ENCODE results near the gene LHX4. TPM values are rescaled to one million over a fixed set of nuclear protein-coding genes. Genes with fewer than 3 reads are reported as not detected.

LHX4 gene
- total and polyA plus RNA-seq, 4 donors, result under 0.01 to 0.19 (median 0.05) TPM

DNA sequence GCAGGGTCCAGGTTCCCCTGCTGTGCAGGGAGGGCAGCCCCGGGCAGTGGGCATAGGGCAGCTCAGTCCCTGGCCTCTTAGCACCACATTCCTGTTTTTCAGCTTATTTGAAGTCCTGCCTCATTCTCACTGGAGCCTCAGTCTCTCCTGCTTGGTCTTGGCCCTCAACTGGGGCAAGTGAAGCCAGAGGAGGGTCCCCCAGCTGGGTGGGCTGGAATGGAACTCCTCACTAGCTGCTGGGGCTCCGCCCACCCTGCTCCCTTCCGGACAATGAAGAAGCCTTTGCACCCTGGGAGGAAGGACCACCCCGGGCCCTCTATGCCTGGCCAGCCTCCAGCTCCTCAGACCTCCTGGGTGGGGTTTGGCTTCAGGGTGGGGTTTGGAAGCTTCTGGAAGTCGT lies 32.8 kb upstream of the LHX4 start:
- Histone ChIP-seq H3K36me3 (ENCODE audit: control insufficient read depth in 4 of 4, insufficient read depth in 3 of 4, low read depth in 1 of 4, low read length in 3 of 4) (no peaks in the 10 kb centered on the region), H3K27me3 (ENCODE audit: control insufficient read depth in 4 of 4, insufficient read depth in 4 of 4, low read length in 3 of 4) (no peaks in the 10 kb centered on the region), H3K27ac (ENCODE audit: low read depth in 1 of 2, low read length in 2 of 2) (no peak overlapping the region), H3K4me1 (ENCODE audit: control insufficient read depth in 4 of 4, insufficient read depth in 4 of 4, low read length in 3 of 4) (peaks cover 1 to 7% (median 2%) of the 10 kb centered on the region in 4 donors), H3K9me3 (ENCODE audit: control insufficient read depth in 4 of 4, low read length in 3 of 4) (no peaks in the 10 kb centered on the region), H3K9ac (ENCODE audit: low read depth in 1 of 2, low read length in 2 of 2) (no peak overlapping the region), H3K4me3 (ENCODE audit: low read depth in 1 of 3, low read length in 3 of 3) (no peak overlapping the region)
- WGBS, result 91% methylated on average over 5 of the region's 5 CpGs
- TF ChIP-seq HNF4A (conservative IDR thresholded peaks at IDR 0.05) (no peak), HNF4G (IDR thresholded peaks at IDR 0.05) (no peak), FOXA2 (IDR thresholded peaks at IDR 0.05) (no peak), SP1 (IDR thresholded peaks at IDR 0.05) (no peak), YY1 (IDR thresholded peaks at IDR 0.05) (no peak), TAF1 (conservative IDR thresholded peaks at IDR 0.05) (no peak), EGR1 (IDR thresholded peaks at IDR 0.05; ENCODE audit: low read depth in 2 of 2) (no peak)
- TF ChIP-seq, protein P1, sequence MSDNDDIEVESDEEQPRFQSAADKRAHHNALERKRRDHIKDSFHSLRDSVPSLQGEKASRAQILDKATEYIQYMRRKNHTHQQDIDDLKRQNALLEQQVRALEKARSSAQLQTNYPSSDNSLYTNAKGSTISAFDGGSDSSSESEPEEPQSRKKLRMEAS (IDR thresholded peaks at IDR 0.05), result no peak
- TF ChIP-seq, protein P2, sequence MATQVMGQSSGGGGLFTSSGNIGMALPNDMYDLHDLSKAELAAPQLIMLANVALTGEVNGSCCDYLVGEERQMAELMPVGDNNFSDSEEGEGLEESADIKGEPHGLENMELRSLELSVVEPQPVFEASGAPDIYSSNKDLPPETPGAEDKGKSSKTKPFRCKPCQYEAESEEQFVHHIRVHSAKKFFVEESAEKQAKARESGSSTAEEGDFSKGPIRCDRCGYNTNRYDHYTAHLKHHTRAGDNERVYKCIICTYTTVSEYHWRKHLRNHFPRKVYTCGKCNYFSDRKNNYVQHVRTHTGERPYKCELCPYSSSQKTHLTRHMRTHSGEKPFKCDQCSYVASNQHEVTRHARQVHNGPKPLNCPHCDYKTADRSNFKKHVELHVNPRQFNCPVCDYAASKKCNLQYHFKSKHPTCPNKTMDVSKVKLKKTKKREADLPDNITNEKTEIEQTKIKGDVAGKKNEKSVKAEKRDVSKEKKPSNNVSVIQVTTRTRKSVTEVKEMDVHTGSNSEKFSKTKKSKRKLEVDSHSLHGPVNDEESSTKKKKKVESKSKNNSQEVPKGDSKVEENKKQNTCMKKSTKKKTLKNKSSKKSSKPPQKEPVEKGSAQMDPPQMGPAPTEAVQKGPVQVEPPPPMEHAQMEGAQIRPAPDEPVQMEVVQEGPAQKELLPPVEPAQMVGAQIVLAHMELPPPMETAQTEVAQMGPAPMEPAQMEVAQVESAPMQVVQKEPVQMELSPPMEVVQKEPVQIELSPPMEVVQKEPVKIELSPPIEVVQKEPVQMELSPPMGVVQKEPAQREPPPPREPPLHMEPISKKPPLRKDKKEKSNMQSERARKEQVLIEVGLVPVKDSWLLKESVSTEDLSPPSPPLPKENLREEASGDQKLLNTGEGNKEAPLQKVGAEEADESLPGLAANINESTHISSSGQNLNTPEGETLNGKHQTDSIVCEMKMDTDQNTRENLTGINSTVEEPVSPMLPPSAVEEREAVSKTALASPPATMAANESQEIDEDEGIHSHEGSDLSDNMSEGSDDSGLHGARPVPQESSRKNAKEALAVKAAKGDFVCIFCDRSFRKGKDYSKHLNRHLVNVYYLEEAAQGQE (IDR thresholded peaks at IDR 0.05), result no peak
- TF ChIP-seq, protein P3, sequence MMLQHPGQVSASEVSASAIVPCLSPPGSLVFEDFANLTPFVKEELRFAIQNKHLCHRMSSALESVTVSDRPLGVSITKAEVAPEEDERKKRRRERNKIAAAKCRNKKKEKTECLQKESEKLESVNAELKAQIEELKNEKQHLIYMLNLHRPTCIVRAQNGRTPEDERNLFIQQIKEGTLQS (IDR thresholded peaks at IDR 0.05), result no peak
- no peak for DNase-seq (ENCODE audit: low spot score)

DNA sequence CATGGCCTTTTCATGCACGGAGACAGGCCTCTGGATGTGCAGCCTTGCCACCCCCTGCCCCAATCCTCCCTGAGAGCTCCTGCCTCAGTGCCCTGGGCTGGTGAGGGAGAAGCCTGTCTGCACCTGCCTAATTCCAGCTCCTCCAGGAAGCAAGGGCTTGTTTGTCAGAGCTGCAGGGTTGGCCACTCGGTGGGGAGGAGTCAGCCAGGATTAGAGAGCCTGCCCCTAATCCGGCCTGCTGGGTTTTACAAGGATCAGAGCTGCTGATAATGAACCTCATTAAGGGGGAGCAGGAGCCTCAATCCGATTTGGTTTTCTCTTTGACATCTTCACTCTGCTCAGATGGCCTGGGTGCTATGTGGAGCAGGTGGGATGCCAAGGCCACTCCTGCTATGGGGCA lies 31.9 kb upstream of the LHX4 start:
- H3K27ac ChIP-seq (ENCODE audit: low read depth in 1 of 2, low read length in 2 of 2), result no peak overlapping the region
- 87% methylated on average over 4 of the region's 4 CpGs for WGBS
- no peaks in the 10 kb centered on the region for H3K27me3 ChIP-seq (ENCODE audit: control insufficient read depth in 4 of 4, insufficient read depth in 4 of 4, low read length in 3 of 4)
- H3K4me3 ChIP-seq (ENCODE audit: low read depth in 1 of 3, low read length in 3 of 3), result no peak overlapping the region
- H3K9me3 ChIP-seq (ENCODE audit: control insufficient read depth in 4 of 4, low read length in 3 of 4), result no peaks in the 10 kb centered on the region
- H3K36me3 ChIP-seq (ENCODE audit: control insufficient read depth in 4 of 4, insufficient read depth in 3 of 4, low read depth in 1 of 4, low read length in 3 of 4), result no peaks in the 10 kb centered on the region
- no peak overlapping the region for H3K9ac ChIP-seq (ENCODE audit: low read depth in 1 of 2, low read length in 2 of 2)
- H3K4me1 ChIP-seq (ENCODE audit: control insufficient read depth in 4 of 4, insufficient read depth in 4 of 4, low read length in 3 of 4), result peaks cover 1 to 7% (median 2%) of the 10 kb centered on the region in 4 donors
- no peak for TF ChIP-seq RXRA (IDR thresholded peaks at IDR 0.05)
- no peak for TF ChIP-seq JUND (IDR thresholded peaks at IDR 0.05)
- no peak for TF ChIP-seq FOXA2 (IDR thresholded peaks at IDR 0.05)
- TF ChIP-seq YY1 (IDR thresholded peaks at IDR 0.05), result no peak
- TF ChIP-seq, protein P4, sequence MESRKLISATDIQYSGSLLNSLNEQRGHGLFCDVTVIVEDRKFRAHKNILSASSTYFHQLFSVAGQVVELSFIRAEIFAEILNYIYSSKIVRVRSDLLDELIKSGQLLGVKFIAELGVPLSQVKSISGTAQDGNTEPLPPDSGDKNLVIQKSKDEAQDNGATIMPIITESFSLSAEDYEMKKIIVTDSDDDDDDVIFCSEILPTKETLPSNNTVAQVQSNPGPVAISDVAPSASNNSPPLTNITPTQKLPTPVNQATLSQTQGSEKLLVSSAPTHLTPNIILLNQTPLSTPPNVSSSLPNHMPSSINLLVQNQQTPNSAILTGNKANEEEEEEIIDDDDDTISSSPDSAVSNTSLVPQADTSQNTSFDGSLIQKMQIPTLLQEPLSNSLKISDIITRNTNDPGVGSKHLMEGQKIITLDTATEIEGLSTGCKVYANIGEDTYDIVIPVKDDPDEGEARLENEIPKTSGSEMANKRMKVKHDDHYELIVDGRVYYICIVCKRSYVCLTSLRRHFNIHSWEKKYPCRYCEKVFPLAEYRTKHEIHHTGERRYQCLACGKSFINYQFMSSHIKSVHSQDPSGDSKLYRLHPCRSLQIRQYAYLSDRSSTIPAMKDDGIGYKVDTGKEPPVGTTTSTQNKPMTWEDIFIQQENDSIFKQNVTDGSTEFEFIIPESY (IDR thresholded peaks at IDR 0.05), result no peak
- no peak for TF ChIP-seq TAF1 (conservative IDR thresholded peaks at IDR 0.05)
- TF ChIP-seq, protein P2 (IDR thresholded peaks at IDR 0.05), result no peak
- TF ChIP-seq HNF4A (conservative IDR thresholded peaks at IDR 0.05), result no peak
- no peak for TF ChIP-seq EGR1 (IDR thresholded peaks at IDR 0.05; ENCODE audit: low read depth in 2 of 2)
- DNase-seq (ENCODE audit: low spot score), result no peak

All from liver (tissue), 9 donors.